OCI-LY1 (cell line): ENCODE measurements around the gene SIX5.

Experiments
- H2AFZ ChIP-seq: fragments of 200-600 bp; sonication (generic), shearing (Covaris generic); 2 replicates; pipeline ENCODE4 v1.6.0; 2014; ENCODE audit warnings: antibody characterized with exemption, mild to moderate bottlenecking, low read length
- H3F3A ChIP-seq: fragments of 200-600 bp; sonication (generic), shearing (Covaris generic); 2 replicates; pipeline ENCODE4 v1.6.0; 2014; ENCODE audit warnings: mild to moderate bottlenecking, antibody characterized with exemption, low read length, moderate library complexity; ENCODE audit not compliant: insufficient read depth
- H3K27ac ChIP-seq: fragments of 200-600 bp; sonication (generic); 2 replicates; pipeline ENCODE4 v1.5.1; 2014; ENCODE audit warnings: low read length, mixed run types, mild to moderate bottlenecking, low read depth; ENCODE audit not compliant: poor library complexity, severe bottlenecking
- H3K27me3 ChIP-seq: fragments of 200-600 bp; sonication (generic); 2 replicates; pipeline ENCODE4 v1.6.0; 2014; ENCODE audit warnings: antibody characterized with exemption, mild to moderate bottlenecking, low read length, moderate library complexity; ENCODE audit not compliant: insufficient read depth
- H3K36me3 ChIP-seq: fragments of 200-600 bp; sonication (generic); 2 replicates; pipeline ENCODE4 v1.6.1; 2014; ENCODE audit warnings: mild to moderate bottlenecking, antibody characterized with exemption, low read length, moderate library complexity, mixed read lengths; ENCODE audit not compliant: insufficient read depth
- H3K4me1 ChIP-seq: fragments of 200-600 bp; sonication (generic); 2 replicates; pipeline ENCODE4 v1.5.1; 2014; ENCODE audit warnings: mild to moderate bottlenecking, low read length, moderate library complexity; ENCODE audit not compliant: insufficient read depth, severe bottlenecking
- H3K4me2 ChIP-seq: fragments of 200-600 bp; sonication (generic), shearing (Covaris generic); 2 replicates; pipeline ENCODE4 v1.6.1; 2014; ENCODE audit warnings: low read length
- H3K4me3 ChIP-seq: fragments of 200-600 bp; sonication (generic); 2 replicates; pipeline ENCODE4 v1.5.1; 2014; ENCODE audit warnings: low read length, low read depth, mild to moderate bottlenecking, mixed read lengths; ENCODE audit not compliant: poor library complexity, severe bottlenecking
- H3K79me2 ChIP-seq: fragments of 200-600 bp; shearing (Covaris generic); 2 replicates; pipeline ENCODE4 v1.6.1; 2016; ENCODE audit warnings: mixed run types, low read length, mixed read lengths; ENCODE audit not compliant: insufficient read depth
- H3K9ac ChIP-seq: fragments of 200-600 bp; sonication (generic), shearing (Covaris generic); 2 replicates; pipeline ENCODE4 v1.6.1; 2014; ENCODE audit warnings: mild to moderate bottlenecking, low read length, mixed read lengths
- H3K9me2 ChIP-seq: fragments of 200-600 bp; sonication (generic), shearing (Covaris generic); 2 replicates; pipeline ENCODE4 v1.6.1; 2014; ENCODE audit warnings: low read depth, mild to moderate bottlenecking, low read length, mixed read lengths
- H3K9me3 ChIP-seq: fragments of 200-600 bp; shearing (Covaris generic); 2 replicates; pipeline ENCODE4 v1.6.1; 2014; ENCODE audit warnings: low read length, mixed read lengths
- H4K20me1 ChIP-seq: fragments of 200-600 bp; sonication (generic), shearing (Covaris generic); 2 replicates; pipeline ENCODE4 v1.6.0; 2016; ENCODE audit warnings: mild to moderate bottlenecking, low read length; ENCODE audit not compliant: insufficient read depth
- EZH2 ChIP-seq: fragments of 200-600 bp; sonication (generic), shearing (Covaris generic); IDR thresholded peaks from 2 replicates; pipeline ENCODE4 v1.8.0; 2017; ENCODE audit warnings: borderline replicate concordance, mixed run types, mild to moderate bottlenecking, antibody characterized with exemption, low read length, moderate library complexity, mixed read lengths
- TF ChIP-seq, protein P1 (sequence below): fragments of 200-600 bp; sonication (generic), shearing (Covaris generic); IDR thresholded peaks from 2 replicates; pipeline ENCODE4 v1.5.1; 2017; ENCODE audit warnings: mild to moderate bottlenecking, antibody characterized with exemption, low read length, moderate library complexity, mixed read lengths

Gene SIX5

DNA sequence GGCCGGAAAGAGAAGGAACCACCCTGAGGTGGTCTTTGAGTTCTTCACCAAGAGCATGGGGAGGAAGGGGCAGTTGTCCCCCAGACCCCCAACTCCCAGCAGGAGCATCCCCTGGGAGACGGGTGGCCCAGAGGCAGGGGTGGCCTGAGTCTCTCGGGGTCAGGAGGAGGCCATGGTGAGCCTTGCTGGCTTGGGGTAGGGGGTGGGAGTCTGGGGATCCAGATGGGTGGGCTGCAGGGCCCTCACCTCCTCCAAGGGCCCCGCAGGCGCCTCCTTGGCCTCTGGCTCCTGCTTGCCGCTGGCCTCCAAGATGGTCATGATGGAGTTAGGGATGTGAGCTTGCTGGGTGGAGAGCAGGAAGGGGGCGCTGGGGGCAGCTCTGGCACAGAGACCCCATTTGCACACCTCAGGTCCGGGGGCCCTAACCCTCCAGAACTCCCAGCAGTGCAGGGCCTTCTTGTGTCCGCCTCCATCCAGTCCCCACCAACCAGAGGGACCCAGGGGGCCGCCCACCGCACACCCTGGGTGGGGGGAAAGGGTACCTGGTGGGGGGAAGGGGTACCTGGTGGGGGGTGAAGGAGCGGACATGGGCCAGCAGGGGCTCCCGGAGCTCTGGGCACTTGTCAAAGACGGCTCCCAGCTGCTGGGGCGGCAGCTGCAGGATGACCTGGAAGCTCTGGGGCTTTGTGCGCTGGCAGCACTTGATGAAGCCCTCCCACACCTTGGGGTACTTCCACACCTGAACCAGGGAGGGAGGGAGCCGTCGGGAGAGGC lies 47.4 kb upstream of the SIX5 start:
- Histone ChIP-seq H4K20me1 (no peaks in the 10 kb centered on the region), H3K4me2 (no peak overlapping the region), H3K9ac (no peak overlapping the region; the same call in 1 of the 2 replicates), H3K79me2 (no peaks in the 10 kb centered on the region), H3K27ac (no peak overlapping the region), H3K9me3 (no peaks in the 10 kb centered on the region), H3K4me3 (no peak overlapping the region), H3K36me3 (peaks cover 24% of the 10 kb centered on the region), H2AFZ (no peak overlapping the region), H3K9me2 (no peaks in the 10 kb centered on the region), H3K27me3 (no peaks in the 10 kb centered on the region), H3F3A (no peaks in the 10 kb centered on the region), H3K4me1 (peaks cover 10% of the 10 kb centered on the region)
- TF ChIP-seq EZH2 = no peak
- TF ChIP-seq, protein P1, sequence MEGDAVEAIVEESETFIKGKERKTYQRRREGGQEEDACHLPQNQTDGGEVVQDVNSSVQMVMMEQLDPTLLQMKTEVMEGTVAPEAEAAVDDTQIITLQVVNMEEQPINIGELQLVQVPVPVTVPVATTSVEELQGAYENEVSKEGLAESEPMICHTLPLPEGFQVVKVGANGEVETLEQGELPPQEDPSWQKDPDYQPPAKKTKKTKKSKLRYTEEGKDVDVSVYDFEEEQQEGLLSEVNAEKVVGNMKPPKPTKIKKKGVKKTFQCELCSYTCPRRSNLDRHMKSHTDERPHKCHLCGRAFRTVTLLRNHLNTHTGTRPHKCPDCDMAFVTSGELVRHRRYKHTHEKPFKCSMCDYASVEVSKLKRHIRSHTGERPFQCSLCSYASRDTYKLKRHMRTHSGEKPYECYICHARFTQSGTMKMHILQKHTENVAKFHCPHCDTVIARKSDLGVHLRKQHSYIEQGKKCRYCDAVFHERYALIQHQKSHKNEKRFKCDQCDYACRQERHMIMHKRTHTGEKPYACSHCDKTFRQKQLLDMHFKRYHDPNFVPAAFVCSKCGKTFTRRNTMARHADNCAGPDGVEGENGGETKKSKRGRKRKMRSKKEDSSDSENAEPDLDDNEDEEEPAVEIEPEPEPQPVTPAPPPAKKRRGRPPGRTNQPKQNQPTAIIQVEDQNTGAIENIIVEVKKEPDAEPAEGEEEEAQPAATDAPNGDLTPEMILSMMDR = no peak

DNA sequence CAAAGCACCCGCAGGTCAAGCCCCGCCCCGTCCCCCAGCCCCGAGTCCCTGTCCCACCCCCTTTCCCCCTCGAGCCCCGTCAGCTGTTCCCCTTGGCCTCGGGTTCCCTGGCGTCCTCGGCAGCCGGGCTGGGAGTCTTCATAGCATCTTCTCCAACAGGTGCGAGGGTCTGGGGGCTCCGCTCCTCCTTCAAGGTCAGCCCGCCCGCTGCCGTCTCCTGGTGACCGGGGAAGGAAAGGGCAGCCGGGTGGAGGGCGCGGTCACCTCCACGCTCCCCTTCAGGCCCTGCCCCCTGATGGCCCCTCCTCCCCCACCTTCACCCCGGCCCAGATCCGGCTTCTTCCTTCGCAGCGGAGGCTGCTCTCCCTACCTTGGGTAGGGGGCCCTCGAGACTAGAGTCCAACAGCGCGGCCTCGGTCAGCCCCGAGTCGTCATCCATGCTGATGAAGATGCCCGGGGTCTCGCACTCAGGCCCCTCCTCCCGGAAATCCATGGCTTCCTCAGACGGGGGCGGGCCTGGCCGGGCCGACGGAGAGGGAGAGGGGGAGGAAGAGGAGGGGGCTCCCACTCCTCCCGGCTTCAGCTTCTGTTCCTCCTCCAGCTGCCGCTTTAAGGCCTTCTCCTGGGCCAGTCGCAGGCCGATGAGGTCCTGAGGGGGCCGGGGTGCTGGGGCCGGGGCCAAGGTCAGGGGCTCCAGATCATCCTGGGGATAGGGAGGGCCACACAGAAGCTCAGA lies 46.6 kb upstream of the SIX5 start:
- Histone ChIP-seq H3K4me1 (peaks cover 10% of the 10 kb centered on the region), H3K79me2 (no peaks in the 10 kb centered on the region), H4K20me1 (no peaks in the 10 kb centered on the region), H3K9ac (no peak overlapping the region), H3K4me3 (no peak overlapping the region), H2AFZ (no peak overlapping the region), H3K9me3 (no peaks in the 10 kb centered on the region), H3K9me2 (no peaks in the 10 kb centered on the region), H3F3A (no peaks in the 10 kb centered on the region), H3K27ac (no peak overlapping the region), H3K27me3 (no peaks in the 10 kb centered on the region), H3K36me3 (peaks cover 20% of the 10 kb centered on the region), H3K4me2 (no peak overlapping the region)
- TF ChIP-seq, protein P1 = no peak
- no peak for TF ChIP-seq EZH2

DNA sequence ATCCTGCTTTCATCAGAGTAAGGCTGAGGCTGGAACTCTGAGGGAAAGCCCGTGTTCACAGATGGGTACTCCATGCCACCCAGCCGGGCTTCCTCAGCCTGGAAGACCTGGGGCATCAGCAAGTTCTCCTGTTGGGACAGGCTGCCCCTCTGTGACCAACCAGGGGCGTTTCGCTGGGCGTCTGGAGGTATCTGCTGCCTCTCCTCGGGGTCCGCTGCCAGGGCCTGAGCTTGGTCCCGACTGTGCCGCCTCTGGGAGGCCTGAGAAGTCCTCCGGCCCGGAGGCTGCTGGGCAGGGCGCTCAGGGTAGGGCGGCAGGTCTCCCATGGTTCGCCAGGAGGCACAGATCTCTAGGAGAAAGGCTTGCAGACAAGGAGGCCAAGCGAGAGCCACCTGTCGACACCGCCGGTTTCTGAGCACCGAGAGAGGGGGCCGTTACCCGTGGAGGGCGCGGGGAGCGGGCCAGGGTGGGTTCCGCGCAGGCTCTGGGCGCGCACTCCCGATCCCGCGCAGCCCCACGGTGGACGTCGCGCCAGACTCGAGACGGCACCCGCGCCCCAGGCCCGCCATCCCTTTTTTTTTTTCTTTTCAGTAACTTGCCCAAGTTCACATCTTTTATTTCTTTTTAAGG lies 45.9 kb upstream of the SIX5 start, which contains the start of gene RSPH6A:
RSPH6A (minus strand) TSS at position 458 of the 630 bp plus-strand sequence; CDS start at position 326, 132 bp downstream.
- Histone ChIP-seq H3K9me3 (no peaks in the 10 kb centered on the region), H3K27ac (no peak within 1 kb of the TSS), H3K4me2 (no peak within 1 kb of the TSS), H3K36me3 (peaks cover 13% of the 10 kb centered on the region), H2AFZ (no peak within 1 kb of the TSS), H3K9me2 (no peaks in the 10 kb centered on the region), H3F3A (no peaks in the 10 kb centered on the region), H3K9ac (no peak within 1 kb of the TSS), H3K4me3 (no peak within 1 kb of the TSS), H3K79me2 (no peaks in the 10 kb centered on the region), H3K4me1 (peaks cover 10% of the 10 kb centered on the region), H4K20me1 (no peaks in the 10 kb centered on the region), H3K27me3 (no peaks in the 10 kb centered on the region)
- TF ChIP-seq EZH2 = no peak
- TF ChIP-seq, protein P1 = no peak
